ENCODE results near the gene CYB5R2. TPM values are rescaled to one million over a fixed set of nuclear protein-coding genes. Genes with fewer than 3 reads are reported as not detected.

CYB5R2 gene
- total RNA-seq, 1 donor from 2014 or later: 2.6 TPM

GRCh38 chr11:7694235-7694634 lies 20.9 kb upstream of the CYB5R2 start:
- Mint-ChIP-seq H3K36me3 (ENCODE audit: unreplicated experiment) (no peaks in the 10 kb centered on the region), H3K27ac (ENCODE audit: unreplicated experiment) (no peak overlapping the region), H3K4me3 (ENCODE audit: unreplicated experiment) (no peak overlapping the region), H3K4me1 (ENCODE audit: low read depth, unreplicated experiment) (no peaks in the 10 kb centered on the region), H3K9me3 (ENCODE audit: unreplicated experiment) (no peaks in the 10 kb centered on the region), H3K27me3 (ENCODE audit: unreplicated experiment) (no peaks in the 10 kb centered on the region)
- DNase-seq: no peak
- TF ChIP-seq CTCF (IDR thresholded peaks at IDR 0.05; ENCODE audit: partially characterized antibody, unreplicated experiment): no peak

GRCh38 chr11:7692426-7692825 lies 19.1 kb upstream of the CYB5R2 start:
- H3K27ac Mint-ChIP-seq (ENCODE audit: unreplicated experiment): no peak overlapping the region

GRCh38 chr11:7691759-7692350 lies 18.6 kb upstream of the CYB5R2 start:
- no peaks in the 10 kb centered on the region for H3K9me3 Mint-ChIP-seq (ENCODE audit: unreplicated experiment)
- H3K4me1 Mint-ChIP-seq (ENCODE audit: low read depth, unreplicated experiment): peaks cover 3% of the 10 kb centered on the region
- DNase-seq: no peak
- TF ChIP-seq CTCF (IDR thresholded peaks at IDR 0.05; ENCODE audit: partially characterized antibody, unreplicated experiment): no peak
- H3K27ac Mint-ChIP-seq (ENCODE audit: unreplicated experiment): no peak overlapping the region
- no peak overlapping the region for H3K4me3 Mint-ChIP-seq (ENCODE audit: unreplicated experiment)
- no peaks in the 10 kb centered on the region for H3K27me3 Mint-ChIP-seq (ENCODE audit: unreplicated experiment)
- H3K36me3 Mint-ChIP-seq (ENCODE audit: unreplicated experiment): no peaks in the 10 kb centered on the region

More at GRCh38 chr11:7692426-7692825, 19.1 kb upstream of the CYB5R2 start:
- no peak for TF ChIP-seq CTCF (IDR thresholded peaks at IDR 0.05; ENCODE audit: partially characterized antibody, unreplicated experiment)
- DNase-seq: no peak
- Mint-ChIP-seq H3K4me1 (ENCODE audit: low read depth, unreplicated experiment) (peaks cover 3% of the 10 kb centered on the region), H3K4me3 (ENCODE audit: unreplicated experiment) (no peak overlapping the region), H3K27me3 (ENCODE audit: unreplicated experiment) (no peaks in the 10 kb centered on the region), H3K36me3 (ENCODE audit: unreplicated experiment) (no peaks in the 10 kb centered on the region), H3K9me3 (ENCODE audit: unreplicated experiment) (no peaks in the 10 kb centered on the region)

GRCh38 chr11:7690648-7691047 lies 17.3 kb upstream of the CYB5R2 start:
- TF ChIP-seq CTCF (IDR thresholded peaks at IDR 0.05; ENCODE audit: partially characterized antibody, unreplicated experiment): no peak
- DNase-seq: no peak
- H3K36me3 Mint-ChIP-seq (ENCODE audit: unreplicated experiment): no peaks in the 10 kb centered on the region
- H3K27me3 Mint-ChIP-seq (ENCODE audit: unreplicated experiment): no peaks in the 10 kb centered on the region
- no peak overlapping the region for H3K4me3 Mint-ChIP-seq (ENCODE audit: unreplicated experiment)
- no peak overlapping the region for H3K27ac Mint-ChIP-seq (ENCODE audit: unreplicated experiment)
- H3K4me1 Mint-ChIP-seq (ENCODE audit: low read depth, unreplicated experiment): peaks cover 3% of the 10 kb centered on the region
- H3K9me3 Mint-ChIP-seq (ENCODE audit: unreplicated experiment): no peaks in the 10 kb centered on the region

- DNase-seq: no peak
- no peak for TF ChIP-seq CTCF (IDR thresholded peaks at IDR 0.05; ENCODE audit: partially characterized antibody, unreplicated experiment)
- no peaks in the 10 kb centered on the region for H3K36me3 Mint-ChIP-seq (ENCODE audit: unreplicated experiment)
- H3K27me3 Mint-ChIP-seq (ENCODE audit: unreplicated experiment): no peaks in the 10 kb centered on the region
- H3K9me3 Mint-ChIP-seq (ENCODE audit: unreplicated experiment): no peaks in the 10 kb centered on the region
- peaks cover 3% of the 10 kb centered on the region for H3K4me1 Mint-ChIP-seq (ENCODE audit: low read depth, unreplicated experiment)
- no peak overlapping the region for H3K27ac Mint-ChIP-seq (ENCODE audit: unreplicated experiment)
- H3K4me3 Mint-ChIP-seq (ENCODE audit: unreplicated experiment): no peak overlapping the region
Measured at GRCh38 chr11:7689239-7689638, 15.9 kb upstream of the CYB5R2 start.

All from glutamatergic neuron (in vitro differentiated cells).